ENCODE measurements around the gene ANKRD23. TPM values are rescaled to one million over a fixed set of nuclear protein-coding genes. Genes with fewer than 3 reads are reported as not detected.
A peak's percentile ranks its signal among the peaks of the same experiment; 100 is the strongest.

ANKRD23 gene
- total RNA-seq, 5 donors from 2014 or later (not counting 1 experiment from before 2014, with no cell fraction given), result 10.1 to 19.5 (median 16.4) TPM

GRCh38 chr2:96853321-96853720, 9.5 kb upstream of the ANKRD23 start:
- no peak for DNase-seq
- no peak overlapping the region for H3K4me3 ChIP-seq (ENCODE audit: control insufficient read depth in 1 of 2, extremely low read depth in 1 of 2, low read length in 1 of 2)
- no peaks in the 10 kb centered on the region for H3K27me3 Mint-ChIP-seq
- no peaks in the 10 kb centered on the region for H3K9me3 ChIP-seq
- H3K4me1 Mint-ChIP-seq, result peaks cover 17 to 26% (median 26%) of the 10 kb centered on the region in 3 donors
- H3K27ac ChIP-seq (ENCODE audit: low read length), result no peak overlapping the region
- no peaks in the 10 kb centered on the region for H3K27me3 ChIP-seq (replicated peaks in 1 of 2; ENCODE audit: control insufficient read depth in 2 of 2, extremely low read depth in 1 of 2, insufficient read depth in 2 of 2, low read length in 1 of 2)
- POLR2A ChIA-PET, result no interaction called here
- CTCF ChIA-PET, result no interaction called here
- no peaks in the 10 kb centered on the region for H3K9me3 Mint-ChIP-seq
- peaks cover 6 to 18% of the 10 kb centered on the region in 2 experiments for H3K4me1 ChIP-seq (ENCODE audit: control insufficient read depth in 1 of 2, extremely low read depth in 1 of 2, insufficient read depth in 2 of 2, low read length in 2 of 2)
- no peak for ATAC-seq (replicated peaks in 1 of 4)
- WGBS (ENCODE audit: insufficient coverage), result 95% methylated on average over 11 of the region's 15 CpGs
- peaks cover 27% of the 10 kb centered on the region for H3K36me3 Mint-ChIP-seq
- no peak overlapping the region for H3K27ac Mint-ChIP-seq
- H3K4me3 Mint-ChIP-seq, result no peak overlapping the region
- H3K36me3 ChIP-seq (ENCODE audit: control insufficient read depth in 2 of 2, extremely low read depth in 1 of 2, insufficient read depth in 1 of 2, low read length in 1 of 2), result peaks cover 5 to 51% of the 10 kb centered on the region in 2 donors

DNA sequence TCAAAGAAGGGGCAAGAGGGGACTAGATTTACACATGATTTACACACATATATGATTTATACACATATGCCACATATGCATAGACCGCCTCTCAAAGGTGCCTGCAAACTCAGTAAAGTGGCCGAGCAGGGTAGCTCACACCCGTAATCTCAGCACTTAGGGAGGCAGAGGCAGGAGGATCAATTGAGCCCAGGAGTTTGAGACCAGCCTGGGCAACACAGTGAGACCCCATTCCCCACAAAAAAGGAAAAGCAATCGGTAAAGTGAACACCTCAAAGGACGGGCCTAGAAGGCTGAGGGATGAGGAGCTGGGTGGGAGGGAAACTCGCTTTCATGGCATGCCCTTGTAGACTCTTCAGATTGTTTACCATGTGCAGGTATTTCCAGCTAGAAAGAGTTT, 8.8 kb upstream of the ANKRD23 start:
- H3K4me3 ChIP-seq (ENCODE audit: control insufficient read depth in 1 of 2, extremely low read depth in 1 of 2, low read length in 1 of 2), result no peak overlapping the region
- 100% methylated on average over 1 of the region's 6 CpGs for WGBS (ENCODE audit: insufficient coverage)
- ATAC-seq (replicated peaks in 1 of 4) (no peak), DNase-seq (no peak)
- H3K4me3 Mint-ChIP-seq, result no peak overlapping the region
- no peak overlapping the region for H3K27ac Mint-ChIP-seq
- peaks cover 6 to 16% of the 10 kb centered on the region in 2 experiments for H3K4me1 ChIP-seq (ENCODE audit: control insufficient read depth in 1 of 2, extremely low read depth in 1 of 2, insufficient read depth in 2 of 2, low read length in 2 of 2)
- ChIA-PET CTCF (interaction anchor here in 1 of 2 donors (0.6 kb wide), 1 partner anchor 150 kb away, joined by 9 read pairs; no protein-coding TSS in a partner anchor), POLR2A (interaction anchor here in 1 of 2 donors (0.6 kb wide), 1 partner anchor 34 kb away, joined by 6 read pairs; no protein-coding TSS in a partner anchor)
- H3K27me3 ChIP-seq (replicated peaks in 1 of 2; ENCODE audit: control insufficient read depth in 2 of 2, extremely low read depth in 1 of 2, insufficient read depth in 2 of 2, low read length in 1 of 2), result no peaks in the 10 kb centered on the region
- no peak overlapping the region for H3K27ac ChIP-seq (ENCODE audit: low read length)
- no peaks in the 10 kb centered on the region for H3K27me3 Mint-ChIP-seq
- H3K36me3 ChIP-seq (ENCODE audit: control insufficient read depth in 2 of 2, extremely low read depth in 1 of 2, insufficient read depth in 1 of 2, low read length in 1 of 2), result peaks cover 6 to 58% of the 10 kb centered on the region in 2 donors
- H3K9me3 ChIP-seq, result no peaks in the 10 kb centered on the region
- no peaks in the 10 kb centered on the region for H3K9me3 Mint-ChIP-seq
- peaks cover 17 to 26% (median 26%) of the 10 kb centered on the region in 3 donors for H3K4me1 Mint-ChIP-seq
- H3K36me3 Mint-ChIP-seq, result peaks cover 32% of the 10 kb centered on the region

- Histone ChIP-seq H3K36me3 (ENCODE audit: control insufficient read depth in 2 of 2, extremely low read depth in 1 of 2, insufficient read depth in 1 of 2, low read length in 1 of 2) (peaks cover 10 to 63% of the 10 kb centered on the region in 2 donors), H3K4me1 (ENCODE audit: control insufficient read depth in 1 of 2, extremely low read depth in 1 of 2, insufficient read depth in 2 of 2, low read length in 2 of 2) (no peaks in the 10 kb centered on the region), H3K27me3 (replicated peaks in 1 of 2; ENCODE audit: control insufficient read depth in 2 of 2, extremely low read depth in 1 of 2, insufficient read depth in 2 of 2, low read length in 1 of 2) (no peaks in the 10 kb centered on the region), H3K27ac (ENCODE audit: low read length) (no peak overlapping the region), H3K9me3 (no peaks in the 10 kb centered on the region), H3K4me3 (ENCODE audit: control insufficient read depth in 1 of 2, extremely low read depth in 1 of 2, low read length in 1 of 2) (no peak overlapping the region)
- Mint-ChIP-seq H3K4me3 (no peak overlapping the region), H3K4me1 (peaks cover 2% of the 10 kb centered on the region in 3 donors), H3K36me3 (peaks cover 31% of the 10 kb centered on the region), H3K27me3 (no peaks in the 10 kb centered on the region), H3K27ac (peak overlapping the region in 1 of 2 donors; percentile 52), H3K9me3 (no peaks in the 10 kb centered on the region)
- ATAC-seq (replicated peaks in 1 of 4), result no peak
- ChIA-PET CTCF (no interaction called here), POLR2A (no interaction called here)
- WGBS (ENCODE audit: insufficient coverage), result 100% methylated on average over 7 of the region's 9 CpGs
- DNase-seq, result no peak
Observed at GRCh38 chr2:96848264-96848663, 4.4 kb upstream of the ANKRD23 start.

- no peaks in the 10 kb centered on the region for H3K4me1 ChIP-seq (ENCODE audit: control insufficient read depth in 1 of 2, extremely low read depth in 1 of 2, insufficient read depth in 2 of 2, low read length in 2 of 2)
- Mint-ChIP-seq H3K27me3 (no peaks in the 10 kb centered on the region), H3K36me3 (peaks cover 25% of the 10 kb centered on the region), H3K4me3 (no peak overlapping the region), H3K27ac (no peak overlapping the region), H3K4me1 (peaks cover 4 to 5% (median 5%) of the 10 kb centered on the region in 3 donors), H3K9me3 (no peaks in the 10 kb centered on the region)
- ChIA-PET CTCF (no interaction called here), POLR2A (interaction anchor here in 1 of 2 donors (0.6 kb wide), 1 partner anchor 11 kb away, joined by 11 read pairs; no protein-coding TSS in a partner anchor)
- no peaks in the 10 kb centered on the region for H3K9me3 ChIP-seq
- no peak overlapping the region for H3K4me3 ChIP-seq (ENCODE audit: control insufficient read depth in 1 of 2, extremely low read depth in 1 of 2, low read length in 1 of 2)
- ATAC-seq (replicated peaks in 1 of 4) (no peak), DNase-seq (no peak)
- no peaks in the 10 kb centered on the region for H3K27me3 ChIP-seq (replicated peaks in 1 of 2; ENCODE audit: control insufficient read depth in 2 of 2, extremely low read depth in 1 of 2, insufficient read depth in 2 of 2, low read length in 1 of 2)
- H3K27ac ChIP-seq (ENCODE audit: low read length), result no peak overlapping the region
- H3K36me3 ChIP-seq (ENCODE audit: control insufficient read depth in 2 of 2, extremely low read depth in 1 of 2, insufficient read depth in 1 of 2, low read length in 1 of 2), result peaks cover 8 to 56% of the 10 kb centered on the region in 2 donors
- WGBS (ENCODE audit: insufficient coverage), result 81% methylated on average over 5 of the region's 10 CpGs
Observed at GRCh38 chr2:96847586-96847985, 3.8 kb upstream of the ANKRD23 start.

DNA sequence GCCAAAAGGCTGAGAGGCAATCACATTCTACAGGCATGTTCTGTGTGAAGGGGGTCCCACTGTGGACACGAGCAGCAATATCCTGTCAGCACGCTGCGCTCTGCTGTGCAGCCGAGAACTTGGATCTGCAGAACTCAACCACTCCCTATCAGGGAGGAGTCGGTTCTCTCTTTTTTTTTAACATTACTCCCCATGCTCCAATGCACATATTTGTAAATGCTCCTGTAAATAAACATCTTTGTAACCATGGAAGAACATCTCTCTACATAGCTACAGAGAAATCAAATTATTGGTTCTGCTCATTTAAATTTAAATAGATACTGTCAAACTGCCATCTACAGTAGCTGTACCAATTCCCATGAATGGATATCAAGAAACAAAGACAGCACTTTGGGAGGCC, 3.0 kb upstream of the ANKRD23 start:
- Histone ChIP-seq H3K27me3 (replicated peaks in 1 of 2; ENCODE audit: control insufficient read depth in 2 of 2, extremely low read depth in 1 of 2, insufficient read depth in 2 of 2, low read length in 1 of 2) (no peaks in the 10 kb centered on the region), H3K4me3 (ENCODE audit: control insufficient read depth in 1 of 2, extremely low read depth in 1 of 2, low read length in 1 of 2) (no peak overlapping the region), H3K9me3 (no peaks in the 10 kb centered on the region), H3K4me1 (ENCODE audit: control insufficient read depth in 1 of 2, extremely low read depth in 1 of 2, insufficient read depth in 2 of 2, low read length in 2 of 2) (no peaks in the 10 kb centered on the region), H3K36me3 (ENCODE audit: control insufficient read depth in 2 of 2, extremely low read depth in 1 of 2, insufficient read depth in 1 of 2, low read length in 1 of 2) (peaks cover 5 to 48% of the 10 kb centered on the region in 2 donors), H3K27ac (ENCODE audit: low read length) (no peak overlapping the region)
- Mint-ChIP-seq H3K4me3 (no peak overlapping the region), H3K9me3 (no peaks in the 10 kb centered on the region), H3K27me3 (no peaks in the 10 kb centered on the region), H3K4me1 (peaks cover 4 to 5% (median 5%) of the 10 kb centered on the region in 3 donors), H3K27ac (no peak overlapping the region), H3K36me3 (peaks cover 21% of the 10 kb centered on the region)
- WGBS (ENCODE audit: insufficient coverage), result 100% methylated on average over 3 of the region's 5 CpGs
- ATAC-seq (replicated peaks in 1 of 4) (no peak), DNase-seq (no peak)
- POLR2A ChIA-PET, result no interaction called here
- CTCF ChIA-PET, result no interaction called here

DNA sequence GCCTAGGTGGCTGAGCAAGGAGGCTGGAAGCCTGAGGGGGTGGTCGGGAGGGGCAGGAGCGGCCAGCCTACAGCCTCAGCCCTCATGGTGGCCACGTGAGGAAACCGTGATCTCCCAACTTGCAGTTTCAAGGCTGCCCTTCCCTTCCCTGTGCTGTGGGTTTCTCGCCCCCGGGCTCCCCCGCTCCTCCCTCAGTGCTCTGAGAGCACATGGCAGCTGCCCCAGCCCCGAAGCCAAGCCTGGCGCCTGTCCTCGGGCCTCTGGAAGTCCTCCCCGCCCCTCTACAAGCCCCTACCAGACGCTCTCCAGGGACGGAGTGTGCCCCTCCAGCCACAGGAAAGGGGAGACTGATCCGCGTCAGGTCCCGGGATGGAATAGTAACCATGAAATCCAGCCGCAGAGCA, 586 bp upstream of the ANKRD23 start:
- 91% methylated on average over 13 of the region's 17 CpGs for WGBS (ENCODE audit: insufficient coverage)
- CTCF ChIA-PET, result interaction anchor here in 1 of 2 donors (0.6 kb wide), 1 partner anchor 13 kb away, joined by 8 read pairs; the partner anchor contains the start of gene ANKRD39
- ATAC-seq (replicated peaks in 1 of 4), result no peak
- DNase-seq, result no peak
- Histone ChIP-seq H3K27ac (ENCODE audit: low read length) (no peak overlapping the region), H3K36me3 (ENCODE audit: control insufficient read depth in 2 of 2, extremely low read depth in 1 of 2, insufficient read depth in 1 of 2, low read length in 1 of 2) (peaks cover 5 to 30% of the 10 kb centered on the region in 2 donors), H3K4me1 (ENCODE audit: control insufficient read depth in 1 of 2, extremely low read depth in 1 of 2, insufficient read depth in 2 of 2, low read length in 2 of 2) (peaks cover 5 to 11% of the 10 kb centered on the region in 2 experiments), H3K27me3 (replicated peaks in 1 of 2; ENCODE audit: control insufficient read depth in 2 of 2, extremely low read depth in 1 of 2, insufficient read depth in 2 of 2, low read length in 1 of 2) (no peaks in the 10 kb centered on the region), H3K4me3 (ENCODE audit: control insufficient read depth in 1 of 2, extremely low read depth in 1 of 2, low read length in 1 of 2) (no peak overlapping the region), H3K9me3 (no peaks in the 10 kb centered on the region)
- Mint-ChIP-seq H3K4me1 (peaks cover 12 to 20% (median 19%) of the 10 kb centered on the region in 3 donors), H3K4me3 (no peak overlapping the region), H3K9me3 (no peaks in the 10 kb centered on the region), H3K36me3 (peaks cover 11% of the 10 kb centered on the region), H3K27ac (no peak overlapping the region), H3K27me3 (no peaks in the 10 kb centered on the region)
- POLR2A ChIA-PET, result interaction anchor here (0.6 to 0.7 kb wide), 2 partner anchors 8 to 26 kb away, joined by 5 to 9 read pairs; no protein-coding TSS in a partner anchor
